ENCODE data around the gene RAPGEF6.
"Not testable (repeated sequence)": the region's sequence is repeated elsewhere in the genome, so short reads cannot be mapped to it uniquely, and the experiment has no call there.

The RAPGEF6 gene

DNA sequence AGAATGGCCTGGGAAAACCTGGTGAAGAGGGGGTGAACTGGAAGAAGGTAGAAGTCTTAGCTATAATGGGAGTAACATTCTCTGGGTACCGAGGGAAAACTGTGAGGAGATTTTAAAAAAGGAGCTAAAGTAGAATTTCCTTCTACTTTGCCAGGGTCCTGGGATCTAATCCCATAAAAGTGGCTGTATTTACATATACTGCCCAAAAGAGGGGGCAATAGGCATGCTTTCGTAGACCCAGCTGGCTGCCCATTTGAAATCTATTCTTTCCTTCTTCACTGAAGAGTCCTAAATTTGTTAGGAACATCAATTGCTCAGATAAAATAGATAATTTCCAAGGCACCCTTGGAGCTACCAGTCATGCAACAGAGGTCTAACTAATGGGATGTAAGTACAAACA is 212.0 kb downstream of the RAPGEF6 start:
- DNase-seq (ENCODE audit: low read depth), result peak; percentile 8

DNA sequence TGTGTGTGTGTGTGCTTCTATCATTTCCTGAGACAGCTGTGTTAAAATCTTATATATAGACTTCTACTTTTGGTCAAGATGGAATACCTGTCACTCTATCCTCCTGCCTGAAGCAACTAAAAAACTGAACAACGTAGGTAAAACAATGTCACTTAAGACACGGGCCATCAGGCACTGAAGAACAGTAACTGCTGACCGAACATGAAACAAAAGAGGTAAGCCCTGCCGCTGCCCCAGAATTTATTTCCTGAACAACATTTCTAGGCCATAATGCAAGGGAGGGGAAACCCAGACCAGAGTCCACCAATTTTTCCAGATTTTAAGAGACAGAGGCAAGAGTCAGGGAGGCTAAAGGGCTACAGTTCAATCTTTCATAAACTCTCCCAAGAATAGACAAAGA is 215.2 kb downstream of the RAPGEF6 start:
- no peak for DNase-seq (ENCODE audit: low read depth)

DNA sequence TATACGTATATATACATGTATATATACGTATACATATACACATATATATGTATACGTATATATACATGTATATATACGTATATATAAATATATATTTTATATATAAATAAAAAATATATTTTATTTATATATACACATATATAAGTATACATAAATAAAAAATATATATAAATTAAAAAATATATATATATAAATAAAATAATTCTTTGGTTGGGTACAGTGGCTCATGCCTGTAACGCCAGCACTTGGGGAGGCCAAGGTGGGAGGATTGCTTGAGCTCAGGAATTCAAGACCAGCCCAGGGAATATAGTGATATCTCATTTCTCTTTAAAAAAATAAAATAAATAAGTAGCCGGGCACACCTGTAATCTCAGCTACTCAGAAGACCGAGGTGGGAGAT is 216.2 kb downstream of the RAPGEF6 start:
- no peak for DNase-seq (ENCODE audit: low read depth)

DNA sequence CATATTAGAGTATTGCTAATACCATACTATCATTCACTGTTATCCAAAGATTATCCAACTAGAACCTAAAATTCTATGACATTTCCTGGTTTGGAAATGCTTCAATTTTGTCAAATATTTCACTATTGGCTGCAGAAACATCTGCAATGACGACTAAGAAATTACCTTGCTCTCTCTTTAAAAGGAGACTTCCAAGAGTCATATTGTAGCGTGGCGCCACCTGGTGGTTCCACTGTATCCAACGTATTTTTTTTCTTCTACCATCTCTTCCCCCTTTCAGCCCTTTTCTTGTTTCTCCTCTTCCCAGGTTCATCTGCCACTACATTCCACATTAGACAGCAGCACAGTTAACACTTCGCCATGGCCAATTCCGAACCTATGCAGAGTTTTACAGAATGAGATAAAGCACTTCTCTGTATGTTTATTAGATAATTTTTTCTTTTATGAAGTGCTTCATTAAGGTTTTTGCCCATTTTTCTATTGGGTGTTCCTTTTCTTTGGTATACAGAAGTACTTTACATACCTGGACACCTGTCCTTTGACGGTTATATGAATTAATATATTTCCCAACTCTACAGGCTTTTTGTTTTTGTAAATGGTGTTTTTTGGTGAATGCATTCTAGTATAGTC is 217.7 kb downstream of the RAPGEF6 start:
- peak; percentile 52 for DNase-seq (ENCODE audit: low read depth)

DNA sequence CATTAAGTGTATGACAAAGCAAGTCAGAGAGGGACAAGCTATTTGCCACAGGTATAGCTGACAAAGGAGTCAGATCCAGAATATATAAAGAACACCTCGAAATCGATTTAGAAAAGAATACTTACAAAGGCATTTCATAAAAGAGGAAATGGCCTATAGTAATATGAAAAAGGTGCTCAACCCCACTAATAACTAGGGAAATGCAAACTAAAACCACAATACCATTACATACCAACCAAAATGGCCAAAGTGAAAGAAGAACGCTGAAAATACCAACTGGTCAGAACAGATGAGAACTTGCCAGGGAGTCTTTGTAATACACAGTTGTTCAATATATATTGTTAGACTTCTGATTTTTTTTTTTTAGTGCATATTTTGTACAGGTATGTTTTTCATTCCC is 218.3 kb downstream of the RAPGEF6 start:
- no peak for DNase-seq (ENCODE audit: low read depth)

DNA sequence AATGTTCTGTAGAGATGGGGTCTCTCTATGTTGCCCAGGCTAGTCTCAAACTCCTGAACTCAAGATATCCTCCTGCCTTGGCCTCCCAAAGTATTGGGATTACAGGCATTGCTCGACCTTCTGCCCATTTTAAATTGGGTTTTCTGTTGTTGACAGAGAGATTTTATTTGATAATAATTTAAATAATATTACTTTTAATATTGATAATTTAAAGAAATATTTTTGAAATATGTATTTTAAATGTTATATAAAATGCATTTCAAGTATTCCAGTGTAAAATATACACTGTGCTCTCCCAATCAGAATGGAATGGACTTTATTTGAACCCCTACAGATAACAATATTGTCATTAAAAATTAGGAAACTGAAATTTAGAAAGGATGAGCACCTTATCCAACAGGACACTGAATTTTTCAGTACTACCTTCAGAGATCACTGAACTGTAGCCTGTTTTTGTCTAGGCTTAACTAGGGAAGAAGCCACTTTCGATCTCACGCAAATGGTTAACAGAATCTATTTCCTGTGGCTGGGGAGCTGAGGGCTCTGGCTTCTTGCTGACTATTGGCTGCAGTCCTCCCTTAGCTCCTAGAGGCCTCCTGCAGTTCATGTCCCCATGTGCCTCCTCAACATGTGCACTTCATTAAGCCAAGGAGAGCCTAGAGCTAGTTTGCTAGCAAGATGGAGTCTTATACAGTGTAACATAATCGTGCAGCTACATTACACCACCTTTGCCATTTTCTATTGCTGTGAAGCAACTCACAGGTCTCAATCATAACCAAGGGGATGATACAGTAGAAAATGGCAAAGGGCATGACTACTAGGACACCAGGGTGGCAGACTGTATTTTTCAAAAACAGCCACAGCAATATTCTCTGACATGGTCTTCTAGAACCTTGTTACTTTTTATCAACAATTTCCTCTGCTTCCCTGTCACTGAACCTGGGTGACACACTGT is 221.1 kb downstream of the RAPGEF6 start:
- no peak for DNase-seq (ENCODE audit: low read depth)

DNA sequence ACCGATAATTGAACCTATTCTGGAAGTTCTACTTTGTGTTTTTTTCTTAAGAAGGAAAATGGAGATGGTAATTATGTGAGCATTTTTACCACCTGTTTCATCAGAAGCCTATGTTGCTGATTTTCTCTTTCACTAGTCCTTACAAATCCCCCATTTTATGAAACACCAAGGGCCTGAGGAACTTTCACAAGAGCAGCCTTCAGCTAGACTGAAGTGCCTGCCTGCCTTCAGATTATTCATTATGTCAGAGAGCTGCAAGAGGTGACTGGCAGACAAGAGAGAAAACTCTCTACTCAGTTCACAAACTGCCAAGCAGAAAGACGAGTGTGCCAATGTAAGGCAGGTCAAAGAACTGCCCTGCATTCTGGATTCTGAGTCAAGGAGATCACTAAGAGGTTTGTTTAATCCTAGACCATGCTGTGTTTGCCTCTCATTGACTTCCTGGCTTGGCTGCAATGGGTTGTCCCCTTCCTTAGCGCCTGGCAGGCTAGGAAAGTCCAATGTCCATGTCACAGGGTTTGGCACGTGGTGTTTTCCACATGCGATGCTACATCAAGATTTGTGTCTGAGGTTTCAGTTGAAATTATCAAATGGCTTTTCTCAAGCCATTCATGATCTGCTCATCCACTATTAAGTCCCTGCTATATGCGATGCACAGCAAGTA is 227.9 kb downstream of the RAPGEF6 start:
- DNase-seq (ENCODE audit: low read depth), result no peak

DNA sequence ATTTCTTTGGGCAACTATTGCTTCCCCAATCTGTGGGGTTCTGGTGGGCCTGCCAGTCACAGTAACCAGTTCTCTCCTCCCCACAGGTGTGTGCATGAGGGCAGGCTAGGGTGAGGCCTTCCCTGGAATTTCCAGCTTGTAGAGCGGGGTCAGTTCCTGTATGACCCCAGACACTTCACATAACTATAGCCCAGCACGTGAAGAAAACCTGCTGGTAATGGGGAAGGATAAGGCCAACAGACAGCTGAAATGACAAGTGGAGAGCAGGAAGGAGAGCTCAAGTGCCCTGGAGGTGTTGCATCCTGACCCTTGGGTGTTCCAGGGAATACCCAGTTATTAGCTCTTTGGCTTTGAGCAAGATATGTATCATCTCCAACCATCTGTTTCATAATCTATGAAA is 229.0 kb downstream of the RAPGEF6 start:
- no peak for DNase-seq (ENCODE audit: low read depth)

DNA sequence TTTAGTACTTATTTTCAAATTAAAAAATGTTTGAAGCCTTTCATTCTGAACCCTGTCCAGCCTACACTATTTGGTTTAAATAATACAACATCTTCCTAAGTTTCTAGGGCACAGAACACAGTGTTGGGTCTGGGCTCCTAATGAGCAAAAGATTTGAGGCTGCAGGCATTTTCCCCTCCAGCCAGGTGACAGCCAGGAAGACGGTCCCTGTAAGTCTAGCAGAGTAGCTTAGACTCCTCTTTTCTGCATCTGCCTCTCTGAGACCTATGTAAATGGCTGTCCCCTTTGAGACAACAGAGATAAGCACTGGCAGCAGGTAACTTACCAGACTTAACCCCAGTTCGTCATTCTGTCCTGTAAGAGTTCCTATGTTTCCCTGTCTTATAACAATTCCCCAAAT is 229.4 kb downstream of the RAPGEF6 start:
- no peak for DNase-seq (ENCODE audit: low read depth)

DNA sequence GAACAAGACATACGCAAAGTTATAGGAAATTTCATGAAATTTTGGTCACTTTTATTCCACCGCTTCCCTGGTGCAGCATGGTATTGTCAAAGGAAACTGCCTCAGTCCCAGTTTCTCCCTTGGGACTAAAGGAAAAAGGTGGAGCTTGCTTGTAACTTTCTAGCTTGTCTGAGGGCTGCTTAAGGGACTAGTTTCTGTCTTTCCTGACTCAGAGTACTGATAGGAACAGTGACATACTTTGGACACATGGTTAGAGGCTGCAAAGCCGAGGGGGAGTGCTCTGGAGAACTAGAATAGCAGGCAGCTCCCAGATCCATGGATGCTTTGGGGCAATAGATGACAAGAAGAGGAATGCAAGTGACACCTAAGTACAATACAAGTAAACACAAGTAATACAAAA is 234.4 kb downstream of the RAPGEF6 start:
- DNase-seq (ENCODE audit: low read depth), result no peak

DNA sequence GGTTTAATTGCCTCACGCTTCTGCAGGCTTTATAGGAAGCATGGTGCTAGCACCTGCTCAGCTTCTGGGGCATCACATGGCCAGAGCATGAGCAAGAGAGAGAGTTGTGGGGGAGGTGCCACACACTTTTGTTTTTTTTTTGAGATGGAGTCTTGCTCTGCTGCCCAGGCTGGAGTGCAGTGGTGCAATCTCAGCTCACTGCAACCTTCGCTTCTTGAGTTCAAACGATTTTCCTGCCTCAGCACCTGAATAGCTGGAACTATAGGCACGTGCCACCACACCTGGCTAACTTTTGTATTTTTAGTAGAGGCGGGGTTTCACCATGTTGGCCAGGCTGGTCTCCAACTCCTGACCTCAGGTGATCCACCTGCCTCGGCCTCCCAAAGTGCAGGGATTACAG is 236.0 kb downstream of the RAPGEF6 start:
- DNase-seq (ENCODE audit: low read depth), result not testable (repeated sequence)

DNA sequence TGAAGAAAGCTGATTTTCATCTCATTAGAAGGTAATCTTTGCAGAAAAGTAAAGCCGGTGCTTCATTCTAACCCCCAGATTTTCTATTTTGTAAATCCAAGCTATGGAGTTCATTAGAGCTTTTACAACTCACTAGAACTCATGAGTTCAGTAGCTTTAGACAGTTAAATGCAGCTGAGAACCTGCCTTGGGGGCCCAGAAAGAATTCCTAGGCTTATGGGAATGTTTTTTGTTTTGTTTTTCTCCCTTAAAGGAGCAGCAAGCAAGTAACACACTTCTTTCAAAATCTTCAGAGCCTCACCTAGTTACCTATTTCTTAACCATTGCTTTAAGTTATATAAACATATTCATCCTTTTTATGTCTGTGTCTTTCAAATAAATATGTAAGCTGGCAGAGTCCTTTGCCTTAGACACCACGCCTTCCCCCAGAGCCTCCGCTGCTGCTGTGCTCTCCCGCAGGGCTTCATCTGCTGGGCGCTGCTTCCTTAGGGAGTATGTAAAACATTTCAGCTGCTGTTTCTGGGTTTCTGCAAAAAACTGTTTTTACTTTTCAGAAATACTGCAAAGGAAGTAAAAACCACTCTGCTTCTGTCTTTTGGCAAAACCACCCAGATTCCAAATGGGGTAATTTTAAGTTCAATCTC is 238.3 kb downstream of the RAPGEF6 start:
- no peak for DNase-seq (ENCODE audit: low read depth)

DNA sequence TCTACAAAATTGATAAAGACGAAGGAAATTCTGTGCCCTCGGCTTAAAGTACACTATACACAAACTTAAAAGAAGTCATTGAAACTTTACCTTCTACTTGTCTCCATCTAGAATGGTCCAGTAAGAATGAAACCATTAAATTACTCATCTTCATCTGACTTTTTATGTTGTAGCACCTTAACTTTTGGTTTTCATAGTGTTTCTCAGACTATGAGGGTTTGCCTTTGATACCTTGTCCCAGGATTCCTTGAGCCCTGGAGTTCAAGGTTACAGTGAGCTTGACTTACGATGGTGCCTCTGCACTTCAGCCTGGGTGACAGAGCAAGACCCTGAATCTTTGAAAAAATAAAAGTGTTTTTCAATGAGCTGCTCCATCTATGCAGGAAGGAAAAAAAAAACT is 239.0 kb downstream of the RAPGEF6 start:
- no peak for DNase-seq (ENCODE audit: low read depth)

DNA sequence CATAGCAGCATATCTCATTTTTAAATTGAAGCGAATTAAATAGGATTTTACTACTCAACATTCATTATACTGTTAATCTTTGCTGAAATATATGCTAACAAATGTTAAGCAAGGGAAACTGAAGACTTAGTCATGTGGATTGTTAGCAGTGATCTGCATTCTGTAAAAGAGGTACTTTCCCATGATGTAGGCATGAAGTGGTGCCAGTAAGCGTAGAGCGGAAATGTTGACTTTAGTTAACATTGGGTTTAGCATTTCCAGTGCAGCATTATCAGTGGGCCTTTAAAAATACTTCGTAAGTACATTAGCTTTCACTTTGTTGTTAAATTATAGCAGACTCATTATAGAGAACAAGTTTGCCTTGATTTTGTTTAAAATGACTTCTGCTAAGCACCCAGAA is 240.9 kb downstream of the RAPGEF6 start:
- peak; percentile 52 for DNase-seq (ENCODE audit: low read depth)

DNA sequence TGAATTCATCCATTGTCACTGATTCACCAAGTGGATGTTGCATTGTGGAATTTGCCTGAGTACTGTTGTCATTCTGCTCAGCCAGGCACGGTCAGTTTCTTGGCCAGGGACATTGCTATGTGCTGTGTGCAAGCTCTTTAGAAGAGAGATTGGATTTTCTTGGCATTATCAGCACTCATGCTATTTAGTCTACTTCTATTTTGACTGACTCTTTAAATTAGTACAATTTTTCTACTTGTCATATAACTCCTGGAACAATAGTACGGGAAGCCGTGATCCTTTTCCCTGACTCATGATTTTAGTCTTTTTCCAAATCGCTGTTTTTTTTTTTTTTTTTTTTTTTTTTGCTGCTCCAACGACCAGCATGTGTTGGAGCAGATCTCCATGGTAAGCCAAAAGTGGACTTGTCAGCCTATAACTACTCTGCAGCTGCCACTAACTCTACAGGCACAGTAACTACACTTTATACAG is 241.5 kb downstream of the RAPGEF6 start:
- no peak for DNase-seq (ENCODE audit: low read depth)

DNA sequence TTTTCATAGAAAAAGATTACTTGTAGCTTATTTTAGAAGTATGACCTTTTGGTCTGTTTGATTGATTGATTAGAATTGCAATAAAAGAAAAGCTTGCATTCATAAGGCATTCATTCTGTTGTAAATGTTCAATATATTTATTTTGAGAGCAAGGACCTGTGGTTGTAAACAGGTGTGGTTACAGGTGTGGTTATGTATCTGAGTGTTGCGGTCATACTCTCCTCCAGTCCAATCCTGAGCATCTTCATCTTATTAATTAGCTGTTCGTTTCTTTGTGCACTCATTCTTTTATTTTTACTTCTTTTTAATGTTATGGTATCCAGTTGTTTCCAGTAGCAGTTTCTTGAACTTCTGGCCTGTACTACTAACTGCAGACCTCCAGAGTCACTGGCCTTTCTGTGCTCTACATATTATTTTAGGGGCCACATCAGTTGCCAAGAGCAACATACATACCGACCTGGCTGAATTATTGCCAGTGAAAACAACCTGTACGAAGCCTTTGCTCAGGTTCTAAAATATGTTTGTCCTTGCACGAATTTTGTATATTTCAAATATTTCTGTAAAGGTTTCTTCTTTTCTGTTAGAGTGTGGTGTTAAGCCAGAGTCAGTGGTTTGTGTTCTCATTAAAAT is 242.4 kb downstream of the RAPGEF6 start:
- DNase-seq (ENCODE audit: low read depth), result no peak

DNA sequence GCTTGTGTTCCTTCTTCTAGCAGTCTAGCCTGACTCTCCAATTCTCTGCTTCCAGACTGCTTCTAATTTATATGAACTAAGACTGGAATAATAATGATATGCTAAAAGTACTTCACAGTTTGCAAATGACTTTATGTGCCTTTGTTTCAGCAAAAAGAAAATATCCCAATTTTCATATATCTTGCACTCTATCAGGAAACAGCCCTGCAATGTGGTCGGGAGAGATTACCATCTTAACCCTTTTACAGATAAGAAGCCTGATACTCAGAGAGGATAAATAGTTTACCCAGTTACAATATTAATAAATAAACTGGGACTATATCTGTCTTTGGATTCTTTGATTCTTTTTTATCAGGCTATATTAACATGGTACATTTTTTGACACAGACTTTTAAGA is 245.2 kb downstream of the RAPGEF6 start:
- DNase-seq (ENCODE audit: low read depth), result no peak

DNA sequence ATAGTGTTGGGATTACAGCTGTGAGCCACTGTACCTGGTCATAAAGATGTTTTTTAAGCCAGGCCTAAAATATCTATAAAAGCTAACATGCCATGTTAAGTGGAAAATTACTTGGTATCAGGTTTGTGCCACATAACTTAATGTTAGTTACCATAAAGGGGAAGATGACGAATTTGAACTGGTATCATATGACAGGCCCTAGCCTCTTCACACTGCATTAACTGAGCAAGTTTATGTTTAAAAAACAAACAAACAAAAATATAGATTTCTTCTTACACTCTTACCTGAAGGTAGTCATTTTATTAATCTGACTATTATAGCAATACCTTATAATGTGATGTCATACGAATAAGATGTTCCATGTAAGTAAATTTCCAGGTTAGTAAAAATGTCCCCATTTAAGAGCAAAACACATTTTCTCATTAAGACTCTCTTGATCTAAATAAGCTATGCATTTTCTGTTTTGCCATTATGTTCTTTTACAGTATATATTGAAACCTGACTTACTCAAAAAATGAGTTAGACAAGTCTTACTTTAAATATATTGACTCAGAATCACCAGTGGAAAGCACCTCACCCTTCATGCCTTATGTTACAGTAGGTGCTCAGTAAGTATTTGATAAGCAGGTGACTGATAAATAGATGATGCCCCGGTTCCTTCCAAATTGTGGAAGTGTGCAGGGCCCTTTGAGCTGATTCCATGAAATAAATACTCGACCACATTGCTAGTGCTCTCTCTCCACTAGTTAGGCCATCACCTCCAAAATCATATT is 245.7 kb downstream of the RAPGEF6 start:
- DNase-seq (ENCODE audit: low read depth), result no peak

DNA sequence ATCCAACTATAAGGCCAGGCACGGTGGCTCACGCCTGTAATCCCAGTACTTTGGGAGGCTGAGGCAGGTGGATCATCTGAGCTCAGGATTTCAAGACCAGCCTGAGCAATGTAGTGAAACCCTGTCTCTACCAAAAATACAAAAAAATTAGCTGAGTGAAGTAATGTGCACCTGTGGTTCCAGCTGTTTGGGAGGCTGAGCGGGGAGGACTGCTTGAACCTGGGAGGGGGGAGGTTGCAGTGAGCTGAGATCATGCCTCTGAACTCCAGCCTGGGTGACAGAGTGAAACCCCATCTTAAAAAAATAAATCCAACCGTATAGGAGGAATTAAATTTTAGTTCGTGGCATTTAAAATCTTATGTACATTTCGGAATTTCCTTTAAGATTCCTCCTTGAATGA is 247.8 kb downstream of the RAPGEF6 start:
- no peak for DNase-seq (ENCODE audit: low read depth)

DNA sequence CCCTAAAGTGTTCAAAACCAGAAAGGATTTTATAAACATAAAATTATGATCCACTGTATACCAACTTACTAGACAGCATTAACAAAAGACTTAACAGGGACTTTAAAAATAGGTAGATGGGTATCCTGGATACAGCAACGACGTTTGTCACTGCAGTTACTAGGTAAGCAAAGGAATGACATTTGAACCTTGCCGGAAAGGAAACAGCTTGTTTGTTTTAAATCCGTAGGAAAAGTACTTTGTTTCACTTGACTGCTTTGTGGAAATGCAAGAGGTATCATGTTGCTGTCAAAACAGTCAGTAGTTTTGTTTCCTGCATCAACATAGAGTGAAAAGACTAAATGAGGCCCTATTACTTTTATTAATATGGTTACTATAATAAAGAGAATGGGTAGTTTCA is 248.2 kb downstream of the RAPGEF6 start:
- DNase-seq (ENCODE audit: low read depth), result no peak

DNA sequence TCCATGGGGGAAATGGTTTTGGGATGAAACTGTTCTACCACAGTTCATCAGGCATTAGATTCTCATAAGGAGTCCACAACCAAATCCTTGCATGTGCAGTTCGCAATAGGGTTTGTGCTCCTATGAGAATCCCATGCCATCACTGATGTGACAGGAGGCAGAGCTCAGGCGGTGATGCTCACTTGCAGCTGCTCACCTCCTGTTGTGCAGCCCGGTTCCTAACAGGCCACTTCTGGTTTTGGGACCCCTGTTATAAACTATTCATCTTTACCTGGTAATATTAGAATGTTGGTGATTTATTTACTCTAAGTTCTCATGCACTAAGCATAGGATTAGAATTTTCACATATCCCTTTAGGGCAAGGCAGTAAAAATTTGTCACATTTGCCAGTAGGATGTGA is 248.9 kb downstream of the RAPGEF6 start:
- DNase-seq (ENCODE audit: low read depth), result no peak
